H1 (cell line): ENCODE results near the gene HOXD10. TPM values are rescaled to one million over a fixed set of nuclear protein-coding genes. Genes with fewer than 3 reads are reported as not detected.

Source experiments
- ATF2 ChIP-seq: IDR thresholded peaks from 2 replicates; pipeline ENCODE4 v1.6.1; 2012; ENCODE audit warnings: low read length, inconsistent platforms
- BACH1 ChIP-seq: IDR thresholded peaks from 2 replicates; pipeline ENCODE4 v1.6.1; 2012; ENCODE audit warnings: low read length, improper control_type of control experiment
- CBX8 ChIP-seq: fragments of 300-800, 300-1000 bp; sonication (generic); IDR thresholded peaks from 2 replicates; pipeline ENCODE4 v1.7.1; 2016; ENCODE audit warnings: low read depth, low read length, borderline replicate concordance
- E2F6 ChIP-seq: IDR thresholded peaks from 2 replicates; pipeline ENCODE4 v1.6.1; 2012; ENCODE audit warnings: inconsistent platforms
- EGR1 ChIP-seq: IDR thresholded peaks from 2 replicates; pipeline ENCODE4 v1.6.1; 2011; ENCODE audit warnings: low read depth, low read length, borderline replicate concordance
- EP300 ChIP-seq, 2 experiments: IDR thresholded peaks; 1 replicate in 1 of 2; 2 replicates in 1 of 2; pipeline ENCODE4 v1.6.1; 2011 to 2012; ENCODE audit warnings: low read depth in 2 of 2, low read length in 2 of 2, mild to moderate bottlenecking in 2 of 2, borderline replicate concordance in 1 of 2, inconsistent platforms in 1 of 2, moderate library complexity in 1 of 2
- JUND ChIP-seq: IDR thresholded peaks from 2 replicates; pipeline ENCODE4 v1.6.1; 2011; ENCODE audit warnings: mild to moderate bottlenecking, improper control_type of control experiment, low read length
- MAX ChIP-seq: IDR thresholded peaks from 2 replicates; pipeline ENCODE4 v1.6.1; 2012; ENCODE audit warnings: inconsistent platforms
- POLR2AphosphoS5 ChIP-seq: IDR thresholded peaks from 2 replicates; pipeline ENCODE4 v1.6.1; 2011; ENCODE audit warnings: low read depth, low read length
- TAF7 ChIP-seq: optimal IDR thresholded peaks from 2 replicates; pipeline ENCODE3; 2011; ENCODE audit warnings: low read depth, mild to moderate bottlenecking, inconsistent platforms, low read length, moderate library complexity, borderline replicate concordance
- TEAD4 ChIP-seq: IDR thresholded peaks from 2 replicates; pipeline ENCODE4 v1.6.1; 2012; ENCODE audit warnings: low read depth, low read length, inconsistent platforms, mixed read lengths
- polyA plus RNA-seq, 7 experiments: library from polyadenylated mRNA; depleted of rRNA in 3 of 7; stranded (reverse) in 5 of 7; unstranded in 2 of 7; fragments of >200 nt in 5 of 7; fragments of 200-250 nt in 2 of 7; gene quantifications; 1 replicate in 5 of 7; 2 replicates in 1 of 7; 4 replicates in 1 of 7; pipeline versions ENCODE4 v1.2.1 to v1.2.3, GENCODE V29; 2011 to 2013; ENCODE audit warnings: missing spikeins in 2 of 7, mixed read lengths in 2 of 7
- total RNA-seq: library from RNA; stranded (reverse); fragmentation: NEBNext Ultra II Directional; extraction: Animal tissue kit (Norgen Biotek cat#: 25700); gene quantifications from 2 replicates; pipeline ENCODE4 v1.2.1, GENCODE V29; 2021
- TF ChIP-seq, protein P1 (sequence below), 3 experiments: IDR thresholded peaks; 1 replicate in 2 of 3; 2 replicates in 1 of 3; pipeline versions ENCODE4 v1.5.1 to v1.6.1; 2011; ENCODE audit warnings: low read length in 3 of 3, mild to moderate bottlenecking in 3 of 3, inconsistent platforms in 2 of 3, low read depth in 1 of 3, moderate library complexity in 1 of 3; ENCODE audit not compliant: insufficient read depth in 1 of 3; ENCODE audit errors: control extremely low read depth in 1 of 3

The HOXD10 gene
- total and polyA plus RNA-seq, 2 of the 8 experiments (the other 6 are each of a cell fraction or from before 2014, with no cell fraction given) = not detected

- TF ChIP-seq, protein P1, sequence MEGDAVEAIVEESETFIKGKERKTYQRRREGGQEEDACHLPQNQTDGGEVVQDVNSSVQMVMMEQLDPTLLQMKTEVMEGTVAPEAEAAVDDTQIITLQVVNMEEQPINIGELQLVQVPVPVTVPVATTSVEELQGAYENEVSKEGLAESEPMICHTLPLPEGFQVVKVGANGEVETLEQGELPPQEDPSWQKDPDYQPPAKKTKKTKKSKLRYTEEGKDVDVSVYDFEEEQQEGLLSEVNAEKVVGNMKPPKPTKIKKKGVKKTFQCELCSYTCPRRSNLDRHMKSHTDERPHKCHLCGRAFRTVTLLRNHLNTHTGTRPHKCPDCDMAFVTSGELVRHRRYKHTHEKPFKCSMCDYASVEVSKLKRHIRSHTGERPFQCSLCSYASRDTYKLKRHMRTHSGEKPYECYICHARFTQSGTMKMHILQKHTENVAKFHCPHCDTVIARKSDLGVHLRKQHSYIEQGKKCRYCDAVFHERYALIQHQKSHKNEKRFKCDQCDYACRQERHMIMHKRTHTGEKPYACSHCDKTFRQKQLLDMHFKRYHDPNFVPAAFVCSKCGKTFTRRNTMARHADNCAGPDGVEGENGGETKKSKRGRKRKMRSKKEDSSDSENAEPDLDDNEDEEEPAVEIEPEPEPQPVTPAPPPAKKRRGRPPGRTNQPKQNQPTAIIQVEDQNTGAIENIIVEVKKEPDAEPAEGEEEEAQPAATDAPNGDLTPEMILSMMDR (IDR thresholded peaks at IDR 0.05; ENCODE audit: control extremely low read depth in 1 of 3, insufficient read depth in 1 of 3, low read depth in 1 of 3, low read length in 3 of 3) = peak in 1 of 3 experiments; percentile 11; a peak in 1 of 4 replicates
- TF ChIP-seq JUND = no peak
- TF ChIP-seq TAF7 = no peak
- no peak for TF ChIP-seq EP300 (IDR thresholded peaks at IDR 0.05; ENCODE audit: borderline replicate concordance in 1 of 2, low read depth in 2 of 2, low read length in 2 of 2)
- TF ChIP-seq TEAD4 = no peak
- peak; percentile 83; the same call in 1 of the 2 replicates for TF ChIP-seq CBX8
- peak; percentile 97 for TF ChIP-seq MAX
- no peak for TF ChIP-seq ATF2
- peak; percentile 90 for TF ChIP-seq E2F6
- no peak for TF ChIP-seq EGR1
- TF ChIP-seq POLR2AphosphoS5 = no peak
- TF ChIP-seq BACH1 = no peak
Observed at GRCh38 chr2:176093145-176093897, 23.3 kb upstream of the HOXD10 start (continued).
